ENCODE data around the gene TNRC6B.

- TF ChIP-seq, protein P1, sequence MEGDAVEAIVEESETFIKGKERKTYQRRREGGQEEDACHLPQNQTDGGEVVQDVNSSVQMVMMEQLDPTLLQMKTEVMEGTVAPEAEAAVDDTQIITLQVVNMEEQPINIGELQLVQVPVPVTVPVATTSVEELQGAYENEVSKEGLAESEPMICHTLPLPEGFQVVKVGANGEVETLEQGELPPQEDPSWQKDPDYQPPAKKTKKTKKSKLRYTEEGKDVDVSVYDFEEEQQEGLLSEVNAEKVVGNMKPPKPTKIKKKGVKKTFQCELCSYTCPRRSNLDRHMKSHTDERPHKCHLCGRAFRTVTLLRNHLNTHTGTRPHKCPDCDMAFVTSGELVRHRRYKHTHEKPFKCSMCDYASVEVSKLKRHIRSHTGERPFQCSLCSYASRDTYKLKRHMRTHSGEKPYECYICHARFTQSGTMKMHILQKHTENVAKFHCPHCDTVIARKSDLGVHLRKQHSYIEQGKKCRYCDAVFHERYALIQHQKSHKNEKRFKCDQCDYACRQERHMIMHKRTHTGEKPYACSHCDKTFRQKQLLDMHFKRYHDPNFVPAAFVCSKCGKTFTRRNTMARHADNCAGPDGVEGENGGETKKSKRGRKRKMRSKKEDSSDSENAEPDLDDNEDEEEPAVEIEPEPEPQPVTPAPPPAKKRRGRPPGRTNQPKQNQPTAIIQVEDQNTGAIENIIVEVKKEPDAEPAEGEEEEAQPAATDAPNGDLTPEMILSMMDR (IDR thresholded peaks at IDR 0.05; ENCODE audit: insufficient read depth, low read depth, low read length), result no peak
- TF ChIP-seq EZH2 (IDR thresholded peaks at IDR 0.05; ENCODE audit: insufficient read depth, low read length), result no peak
Measured at GRCh38 chr22:40157330-40157945, 20.3 kb upstream of the TNRC6B start.

Data from astrocyte (in vitro differentiated cells and primary cell).